ENCODE results near the gene OTUD1. TPM values are rescaled to one million over a fixed set of nuclear protein-coding genes. Genes with fewer than 3 reads are reported as not detected.

Gene OTUD1
- total and polyA plus RNA-seq, 2 donors (not counting 1 experiment from before 2014, with no cell fraction given) = 69.0 to 92.8 TPM

DNA sequence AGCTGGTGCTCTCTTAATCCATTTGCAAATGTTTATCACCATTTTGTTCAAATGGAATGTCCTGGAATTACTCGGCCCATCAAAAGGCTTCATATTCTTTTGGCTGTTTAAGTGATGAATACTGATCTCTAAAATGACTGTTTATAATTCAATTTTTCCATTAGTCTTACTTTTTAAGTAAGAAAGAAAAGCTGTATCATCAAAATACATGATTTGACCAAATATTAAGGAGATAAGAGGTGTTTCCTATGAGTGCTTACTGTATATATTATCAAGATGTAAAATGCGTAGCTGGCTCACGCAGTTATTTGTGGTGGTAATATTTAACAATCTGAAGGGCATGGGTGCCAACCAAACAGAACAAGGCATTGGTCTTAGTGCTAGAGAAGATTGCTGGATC is 51.2 kb downstream of the OTUD1 start:
- H3K79me2 ChIP-seq (ENCODE audit: control insufficient read depth, insufficient read depth, low read length) = no peaks in the 10 kb centered on the region
- H3K9me3 Mint-ChIP-seq (ENCODE audit: insufficient read depth) = no peaks in the 10 kb centered on the region
- H3K4me1 Mint-ChIP-seq = peaks cover 11% of the 10 kb centered on the region
- peaks cover 0 to 5% (median 0%) of the 10 kb centered on the region in 3 donors for H3K9me3 ChIP-seq (ENCODE audit: control extremely low read depth in 1 of 3, control insufficient read depth in 2 of 3, insufficient read depth in 1 of 3, low read length in 2 of 3)
- peaks cover 0 to 6% (median 0%) of the 10 kb centered on the region in 4 experiments for H3K27me3 ChIP-seq (replicated peaks in 1 of 4; ENCODE audit: control extremely low read depth in 1 of 4, control insufficient read depth in 3 of 4, insufficient read depth in 4 of 4, low read length in 3 of 4)
- H3K27me3 Mint-ChIP-seq = no peaks in the 10 kb centered on the region
- CTCF ChIA-PET = no interaction called here
- DNase-seq (no peak), ATAC-seq (ENCODE audit: low read depth) (no peak)
- H3K27ac ChIP-seq (ENCODE audit: low read length in 2 of 2) = no peak overlapping the region
- H3K9ac ChIP-seq (ENCODE audit: low read length) = no peak overlapping the region
- TF ChIP-seq EZH2 (IDR thresholded peaks at IDR 0.05; ENCODE audit: borderline replicate concordance, insufficient read depth, low read depth, low read length, poor library complexity, severe bottlenecking) (no peak), CTCF (IDR thresholded peaks at IDR 0.05) (no peak)
- no peak overlapping the region for H3K4me3 Mint-ChIP-seq
- H3K4me3 ChIP-seq (ENCODE audit: control extremely low read depth in 1 of 5, extremely low read depth in 1 of 5, insufficient read depth in 1 of 5, low read depth in 2 of 5, low read length in 4 of 5) = no peak overlapping the region
- H4K20me1 ChIP-seq (ENCODE audit: control insufficient read depth, insufficient read depth, low read length, poor library complexity, severe bottlenecking) = no peaks in the 10 kb centered on the region
- POLR2A ChIA-PET = no interaction called here
- no peak overlapping the region for H2AFZ ChIP-seq (ENCODE audit: insufficient read depth, low read depth, low read length, poor library complexity, severe bottlenecking)
- H3K4me2 ChIP-seq (replicated peaks; ENCODE audit: low read depth, low read length, poor library complexity, severe bottlenecking) = no peak overlapping the region
- no peaks in the 10 kb centered on the region for H3K36me3 ChIP-seq (replicated peaks in 1 of 2; ENCODE audit: control extremely low read depth in 1 of 2, control insufficient read depth in 1 of 2, extremely low read depth in 1 of 2, insufficient read depth in 2 of 2, low read length in 1 of 2)
- 100% methylated on average over 1 of the region's 3 CpGs for WGBS (ENCODE audit: insufficient coverage)
- H3K27ac Mint-ChIP-seq = no peak overlapping the region
- H3K4me1 ChIP-seq (ENCODE audit: control insufficient read depth in 2 of 2, insufficient read depth in 2 of 2, low read length in 2 of 2) = peaks cover 8 to 10% of the 10 kb centered on the region in 2 donors
- intact Hi-C loops (cut with micrococcal nuclease) = no loop called here

Small RNA genes within 50 kb of the gene (small RNA-seq; reads per million reads assigned to genes)
- not detected for gene MIR1254-2 (ENCODE audit: insufficient read length, low read depth, low replicate concordance)

Other genes starting within 250 kb of the OTUD1 start
- gene PTF1A, start 246.8 kb upstream of the OTUD1 start, total RNA-seq = not detected in 2 replicates
- not detected in 2 replicates for gene PTF1A, start 246.8 kb upstream of the OTUD1 start, polyA plus RNA-seq
- not detected in 2 replicates for gene C10orf67, start 94.3 kb upstream of the OTUD1 start, total RNA-seq
- gene C10orf67, start 94.3 kb upstream of the OTUD1 start, polyA plus RNA-seq = 0.06 TPM in 1 of 2 replicates, not detected in the other